CD4-positive, alpha-beta memory T cell (primary cell): ENCODE measurements around the gene RAPGEF4. TPM values are rescaled to one million over a fixed set of nuclear protein-coding genes. Genes with fewer than 3 reads are reported as not detected.

ENCODE experiments used
- CTCF ChIA-PET: fragments of 350-600 bp; sonication (Branson Sonifier 250); formaldehyde crosslinking; loops from one replicate; lab custom pipeline; 2021; ENCODE audit warnings: inconsistent platforms; ENCODE audit not compliant: partially characterized antibody; lab: Charles Lee
- POLR2A ChIA-PET: fragments of 350-600 bp; sonication (Branson Sonifier 250); formaldehyde crosslinking; loops from one replicate; lab custom pipeline; 2021; ENCODE audit not compliant: partially characterized antibody; lab: Charles Lee
- DNase-seq, 5 donors: peaks; one replicate each; pipeline versions ENCODE4 v3.0.0 to v3.0.0-alpha.2; 2020 to 2022; ENCODE audit warnings: mixed read lengths in 1 of 5
- H3K27ac ChIP-seq: one replicate; pipeline ENCODE4 v1.7.0; 2013; ENCODE audit warnings: low read depth, low read length
- H3K27me3 ChIP-seq: 2 replicates; pipeline ENCODE4 v1.7.0; 2013; ENCODE audit warnings: mild to moderate bottlenecking, low read length, moderate library complexity; ENCODE audit not compliant: insufficient read depth
- H3K36me3 ChIP-seq: 2 replicates; pipeline ENCODE4 v1.7.0; 2013; ENCODE audit warnings: mild to moderate bottlenecking, low read length, moderate library complexity; ENCODE audit not compliant: insufficient read depth
- H3K4me1 ChIP-seq: 2 replicates; pipeline ENCODE4 v1.7.0; 2013; ENCODE audit warnings: mild to moderate bottlenecking, low read length, moderate library complexity; ENCODE audit not compliant: insufficient read depth
- H3K4me3 ChIP-seq, 2 donors: one replicate each; pipeline ENCODE4 v1.7.0; 2013; ENCODE audit warnings: low read length in 2 of 2, mild to moderate bottlenecking in 1 of 2
- H3K9me3 ChIP-seq, 2 donors: one replicate each; pipeline ENCODE4 v1.7.0; 2013; ENCODE audit warnings: low read length in 2 of 2, control low read depth in 1 of 2; ENCODE audit not compliant: control insufficient read depth in 1 of 2
- H3K27ac Mint-ChIP-seq, 7 donors: one replicate each; pipeline ENCODE4 v1.8.0; 2020 to 2021; ENCODE audit warnings: mixed read lengths in 7 of 7, mild to moderate bottlenecking in 6 of 7, inconsistent platforms in 3 of 7, moderate library complexity in 3 of 7
- H3K27me3 Mint-ChIP-seq, 2 donors: one replicate each; pipeline ENCODE4 v1.8.0; 2020 to 2021; ENCODE audit warnings: mixed read lengths in 2 of 2
- H3K36me3 Mint-ChIP-seq, 2 donors: one replicate each; pipeline ENCODE4 v1.8.0; 2020 to 2021; ENCODE audit warnings: mixed read lengths in 2 of 2, inconsistent platforms in 1 of 2, mild to moderate bottlenecking in 1 of 2
- H3K4me1 Mint-ChIP-seq, 4 donors: one replicate each; pipeline ENCODE4 v1.8.0; 2020 to 2021; ENCODE audit warnings: mixed read lengths in 4 of 4, mild to moderate bottlenecking in 1 of 4
- H3K4me3 Mint-ChIP-seq, 8 donors: one replicate each; pipeline ENCODE4 v1.8.0; 2020 to 2021; ENCODE audit warnings: mixed read lengths in 8 of 8, mild to moderate bottlenecking in 7 of 8, moderate library complexity in 6 of 8, inconsistent platforms in 3 of 8
- H3K9me3 Mint-ChIP-seq, 8 donors: one replicate each; pipeline ENCODE4 v1.8.0; 2020 to 2021; ENCODE audit warnings: mixed read lengths in 8 of 8, mild to moderate bottlenecking in 5 of 8, inconsistent platforms in 3 of 8, moderate library complexity in 1 of 8
- intact Hi-C: fragments of 100-400 bp; cut with micrococcal nuclease; formaldehyde crosslinking; loops from one replicate; pipeline ENCODE4 v1.15.1; 2023
- polyA plus RNA-seq, 2 donors: library from polyadenylated mRNA; unstranded; fragments of 300-500 nt; fragmentation: Illumina TruSeq; gene quantifications; one replicate each; pipeline ENCODE4 v1.2.3, GENCODE V29; 2021
- total RNA-seq, 2 experiments: library from RNA; stranded (reverse); gene quantifications; one replicate each; pipeline ENCODE4 v1.2.3, GENCODE V29; 2021

Gene RAPGEF4
- total and polyA plus RNA-seq, 4 experiments from 2014 or later: not detected

GRCh38 chr2:173077506-173078177, 342.0 kb downstream of the RAPGEF4 start:
- H3K36me3 Mint-ChIP-seq: no peaks in the 10 kb centered on the region
- Histone ChIP-seq H3K36me3 (no peaks in the 10 kb centered on the region), H3K27me3 (no peaks in the 10 kb centered on the region), H3K4me3 (no peak overlapping the region), H3K4me1 (peaks cover 10% of the 10 kb centered on the region), H3K27ac (no peak overlapping the region), H3K9me3 (no peaks in the 10 kb centered on the region)
- peaks cover 0 to 2% (median 0%) of the 10 kb centered on the region in 8 donors for H3K9me3 Mint-ChIP-seq
- DNase-seq: no peak
- peak overlapping the region in 6 of 8 donors; percentile 1 to 87 (median 80) for H3K4me3 Mint-ChIP-seq
- ChIA-PET CTCF (interaction anchor here (1.1 to 1.5 kb wide), 2 partner anchors 50 to 133 kb away, joined by 3 read pairs; no protein-coding TSS in a partner anchor), POLR2A (interaction anchor here (0.6 kb wide), 1 partner anchor 298 kb away, joined by 3 read pairs; no protein-coding TSS in a partner anchor)
- H3K4me1 Mint-ChIP-seq: peaks cover 5 to 16% (median 11%) of the 10 kb centered on the region in 4 donors
- H3K27me3 Mint-ChIP-seq: peaks cover 8 to 20% of the 10 kb centered on the region in 2 donors
- no peak overlapping the region for H3K27ac Mint-ChIP-seq
- intact Hi-C loops: no loop called here

GRCh38 chr2:173079141-173079540, 343.5 kb downstream of the RAPGEF4 start:
- H3K9me3 Mint-ChIP-seq: peaks cover 0 to 2% (median 0%) of the 10 kb centered on the region in 8 donors
- H3K27ac ChIP-seq: no peak overlapping the region
- no peak overlapping the region for H3K4me3 ChIP-seq
- no peak overlapping the region for H3K4me3 Mint-ChIP-seq
- H3K4me1 ChIP-seq: peaks cover 10% of the 10 kb centered on the region
- ChIA-PET POLR2A (interaction anchor here (0.6 kb wide), 1 partner anchor 243 kb away, joined by 3 read pairs; no protein-coding TSS in a partner anchor), CTCF (interaction anchor here (1.5 kb wide), 1 partner anchor 51 kb away, joined by 3 read pairs; no protein-coding TSS in a partner anchor)
- peak overlapping the region in 1 of 7 donors; percentile 33 for H3K27ac Mint-ChIP-seq
- H3K9me3 ChIP-seq: no peaks in the 10 kb centered on the region
- H3K27me3 ChIP-seq: no peaks in the 10 kb centered on the region
- intact Hi-C loops: no loop called here
- peaks cover 5 to 16% (median 11%) of the 10 kb centered on the region in 4 donors for H3K4me1 Mint-ChIP-seq
- H3K36me3 ChIP-seq: no peaks in the 10 kb centered on the region
- H3K27me3 Mint-ChIP-seq: peaks cover 8 to 20% of the 10 kb centered on the region in 2 donors
- no peak for DNase-seq
- no peaks in the 10 kb centered on the region for H3K36me3 Mint-ChIP-seq

GRCh38 chr2:173079973-173080860, 344.6 kb downstream of the RAPGEF4 start:
- Histone ChIP-seq H3K9me3 (no peaks in the 10 kb centered on the region), H3K27me3 (no peaks in the 10 kb centered on the region), H3K36me3 (no peaks in the 10 kb centered on the region), H3K27ac (no peak overlapping the region), H3K4me1 (peaks cover 10% of the 10 kb centered on the region), H3K4me3 (no peak overlapping the region)
- H3K4me3 Mint-ChIP-seq: no peak overlapping the region
- ChIA-PET CTCF (no interaction called here), POLR2A (no interaction called here)
- DNase-seq: no peak
- intact Hi-C loops: no loop called here
- H3K9me3 Mint-ChIP-seq: peaks cover 0 to 2% (median 0%) of the 10 kb centered on the region in 8 donors
- peaks cover 4 to 16% of the 10 kb centered on the region in 2 donors for H3K27me3 Mint-ChIP-seq
- no peaks in the 10 kb centered on the region for H3K36me3 Mint-ChIP-seq
- no peak overlapping the region for H3K27ac Mint-ChIP-seq
- H3K4me1 Mint-ChIP-seq: peaks cover 5 to 13% (median 8%) of the 10 kb centered on the region in 4 donors

GRCh38 chr2:173086518-173087213, 351.0 kb downstream of the RAPGEF4 start:
- peaks cover 0 to 2% (median 0%) of the 10 kb centered on the region in 8 donors for H3K9me3 Mint-ChIP-seq
- H3K27me3 Mint-ChIP-seq: peaks cover 2 to 5% of the 10 kb centered on the region in 2 donors
- ChIA-PET POLR2A (no interaction called here), CTCF (no interaction called here)
- no peak overlapping the region for H3K4me3 ChIP-seq
- H3K36me3 Mint-ChIP-seq: no peaks in the 10 kb centered on the region
- no peaks in the 10 kb centered on the region for H3K27me3 ChIP-seq
- H3K27ac ChIP-seq: no peak overlapping the region
- no peak overlapping the region for H3K27ac Mint-ChIP-seq
- DNase-seq: no peak
- no peak overlapping the region for H3K4me3 Mint-ChIP-seq
- intact Hi-C loops: no loop called here
- H3K4me1 Mint-ChIP-seq: no peaks in the 10 kb centered on the region
- H3K9me3 ChIP-seq: no peaks in the 10 kb centered on the region
- H3K36me3 ChIP-seq: no peaks in the 10 kb centered on the region
- H3K4me1 ChIP-seq: no peaks in the 10 kb centered on the region

GRCh38 chr2:173087214-173087581, 351.6 kb downstream of the RAPGEF4 start:
- intact Hi-C loops: no loop called here

GRCh38 chr2:173087793-173088496, 352.3 kb downstream of the RAPGEF4 start:
- no peaks in the 10 kb centered on the region for H3K4me1 ChIP-seq
- Mint-ChIP-seq H3K27me3 (no peaks in the 10 kb centered on the region), H3K4me1 (no peaks in the 10 kb centered on the region), H3K4me3 (no peak overlapping the region), H3K9me3 (no peaks in the 10 kb centered on the region), H3K36me3 (no peaks in the 10 kb centered on the region), H3K27ac (no peak overlapping the region)
- POLR2A ChIA-PET: no interaction called here
- H3K27me3 ChIP-seq: no peaks in the 10 kb centered on the region
- no peaks in the 10 kb centered on the region for H3K36me3 ChIP-seq
- intact Hi-C loops: no loop called here
- CTCF ChIA-PET: no interaction called here
- H3K27ac ChIP-seq: no peak overlapping the region
- H3K9me3 ChIP-seq: no peaks in the 10 kb centered on the region
- no peak for DNase-seq
- H3K4me3 ChIP-seq: no peak overlapping the region

More at GRCh38 chr2:173087214-173087581, 351.6 kb downstream of the RAPGEF4 start:
- Mint-ChIP-seq H3K4me3 (no peak overlapping the region), H3K36me3 (no peaks in the 10 kb centered on the region), H3K27ac (no peak overlapping the region), H3K27me3 (peaks cover 1 to 4% of the 10 kb centered on the region in 2 donors), H3K9me3 (peaks cover 0 to 2% (median 0%) of the 10 kb centered on the region in 8 donors), H3K4me1 (no peaks in the 10 kb centered on the region)
- ChIA-PET POLR2A (no interaction called here), CTCF (no interaction called here)
- no peak for DNase-seq
- Histone ChIP-seq H3K27ac (no peak overlapping the region), H3K36me3 (no peaks in the 10 kb centered on the region), H3K27me3 (no peaks in the 10 kb centered on the region), H3K4me3 (no peak overlapping the region), H3K4me1 (no peaks in the 10 kb centered on the region), H3K9me3 (no peaks in the 10 kb centered on the region)
